Psoas muscle (tissue), 8 donors: ENCODE measurements around the gene LIX1L. TPM values are rescaled to one million over a fixed set of nuclear protein-coding genes. Genes with fewer than 3 reads are reported as not detected.

Source experiments
- ATAC-seq, 4 donors: fragments of 200-7000 bp; cut with Tn5 transposase; one replicate each; pipeline ENCODE4 v1.9.1; 2020; ENCODE audit warnings: moderate library complexity in 3 of 4, mild to moderate bottlenecking in 2 of 4
- DNase-seq, 2 donors: peaks; one replicate each; pipeline ENCODE4 v3.0.0-alpha.2; 2020
- H3K27ac ChIP-seq: fragments of 200-600 bp; one replicate; pipeline ENCODE4 v1.8.0; 2022
- H3K27me3 ChIP-seq, 3 donors: fragments of 200-600 bp in 1 of 3; one replicate each; pipeline versions ENCODE4 v1.6.1 to v1.8.0; 2013 to 2022; ENCODE audit warnings: low read length in 2 of 3, mild to moderate bottlenecking in 2 of 3, moderate library complexity in 1 of 3; ENCODE audit not compliant: insufficient read depth in 3 of 3
- H3K36me3 ChIP-seq, 2 donors: fragments of 200-600 bp in 1 of 2; one replicate each; pipeline versions ENCODE4 v1.6.1 to v1.8.0; 2013 to 2022; ENCODE audit warnings: low read depth in 1 of 2, mild to moderate bottlenecking in 1 of 2, moderate library complexity in 1 of 2; ENCODE audit not compliant: insufficient read depth in 1 of 2
- H3K4me1 ChIP-seq: fragments of 200-600 bp; one replicate; pipeline ENCODE4 v1.8.0; 2022
- H3K4me3 ChIP-seq: fragments of 200-600 bp; one replicate; pipeline ENCODE4 v1.8.0; 2022; ENCODE audit warnings: mild to moderate bottlenecking
- H3K9me3 ChIP-seq: fragments of 200-600 bp; one replicate; pipeline ENCODE4 v1.8.0; 2022
- WGBS, 3 donors: extraction: QIAGEN DNeasy Blood & Tissue Kit; methylation state at CpG; one replicate each; pipeline versions ENCODE4 v1.1.6 to v1.1.7; 2013; 5-methylcytosine and 5-hydroxymethylcytosine counted together
- intact Hi-C, 2 donors: fragments of 100-400 bp; cut with DNase I; formaldehyde crosslinking; loops; one replicate each; pipeline versions ENCODE4 v1.11.0 to v1.14.2; 2022
- polyA plus RNA-seq, 3 donors: library from polyadenylated mRNA; stranded (reverse); fragments of 200-250 nt; gene quantifications; one replicate each; pipeline ENCODE4 v1.2.3, GENCODE V29; 2013
- total RNA-seq, 4 donors: library from RNA; stranded (reverse); fragmentation: NEBNext Ultra II Directional in 2 of 4; extraction: Animal tissue kit (Norgen Biotek cat#: 25700) in 2 of 4; gene quantifications; one replicate each; pipeline versions ENCODE4 v1.2.1 to v1.2.4, GENCODE V29; 2021 to 2023
- TF ChIP-seq, protein P1 (sequence below): fragments of 200-600 bp; IDR thresholded peaks from one replicate; pipeline ENCODE4 v1.8.0; 2022; ENCODE audit warnings: antibody characterized with exemption
- donor health status: healthy with polysubstance abuse.
- donor health status: DM: no; HTN: no; CAD: no; lungs with moderate emphysema.
- donor health status: Bipolar disorder and iron deficiency.
- donor health status: healthy.
- donor health status: DM: yes; HTN: yes; CAD: no.
- donor health status: DM: no; HTN: no; CAD: no.
- donor health status: DM: no; HTN: no; CAD: no.
- donor health status: DM: yes; HTN: yes; CAD: no.

The LIX1L gene
- total and polyA plus RNA-seq, 7 donors: 14.6 to 59.7 (median 28.1) TPM

DNA sequence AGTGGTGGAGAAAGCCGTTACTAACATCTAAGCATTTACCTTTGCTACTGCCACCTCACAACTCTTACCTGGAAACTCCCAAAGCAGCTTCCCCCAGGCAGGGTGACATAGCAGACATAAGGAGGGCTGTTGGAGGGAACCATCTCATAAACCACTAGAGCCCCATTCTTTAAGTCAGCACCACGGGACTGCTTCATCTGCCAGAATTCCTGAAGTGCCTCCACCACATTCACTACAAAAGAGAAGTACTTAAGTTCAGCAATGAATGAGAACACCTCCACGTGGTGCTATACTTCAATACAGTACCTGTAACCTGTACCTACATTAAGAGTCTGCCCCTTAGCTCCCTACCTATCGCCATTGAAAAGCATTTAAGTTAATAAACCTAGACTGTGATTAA lies 10.3 kb downstream of the LIX1L start:
- TF ChIP-seq, protein P1, sequence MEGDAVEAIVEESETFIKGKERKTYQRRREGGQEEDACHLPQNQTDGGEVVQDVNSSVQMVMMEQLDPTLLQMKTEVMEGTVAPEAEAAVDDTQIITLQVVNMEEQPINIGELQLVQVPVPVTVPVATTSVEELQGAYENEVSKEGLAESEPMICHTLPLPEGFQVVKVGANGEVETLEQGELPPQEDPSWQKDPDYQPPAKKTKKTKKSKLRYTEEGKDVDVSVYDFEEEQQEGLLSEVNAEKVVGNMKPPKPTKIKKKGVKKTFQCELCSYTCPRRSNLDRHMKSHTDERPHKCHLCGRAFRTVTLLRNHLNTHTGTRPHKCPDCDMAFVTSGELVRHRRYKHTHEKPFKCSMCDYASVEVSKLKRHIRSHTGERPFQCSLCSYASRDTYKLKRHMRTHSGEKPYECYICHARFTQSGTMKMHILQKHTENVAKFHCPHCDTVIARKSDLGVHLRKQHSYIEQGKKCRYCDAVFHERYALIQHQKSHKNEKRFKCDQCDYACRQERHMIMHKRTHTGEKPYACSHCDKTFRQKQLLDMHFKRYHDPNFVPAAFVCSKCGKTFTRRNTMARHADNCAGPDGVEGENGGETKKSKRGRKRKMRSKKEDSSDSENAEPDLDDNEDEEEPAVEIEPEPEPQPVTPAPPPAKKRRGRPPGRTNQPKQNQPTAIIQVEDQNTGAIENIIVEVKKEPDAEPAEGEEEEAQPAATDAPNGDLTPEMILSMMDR: no peak
- Histone ChIP-seq H3K4me1 (peaks cover 53% of the 10 kb centered on the region), H3K27me3 (no peaks in the 10 kb centered on the region), H3K9me3 (no peaks in the 10 kb centered on the region), H3K36me3 (peaks cover 6 to 42% of the 10 kb centered on the region in 2 donors), H3K27ac (peak overlapping the region; percentile 89), H3K4me3 (no peak overlapping the region)
- DNase-seq (no peak), ATAC-seq (no peak)
- WGBS, 3 donors: 65 to 70% (median 70%) methylated on average over 4 of the region's 4 CpGs
- intact Hi-C loops: loop anchor here in 1 of 2 donors (5.0 kb wide), 1 partner anchor 55 kb away; no protein-coding TSS in a partner anchor

DNA sequence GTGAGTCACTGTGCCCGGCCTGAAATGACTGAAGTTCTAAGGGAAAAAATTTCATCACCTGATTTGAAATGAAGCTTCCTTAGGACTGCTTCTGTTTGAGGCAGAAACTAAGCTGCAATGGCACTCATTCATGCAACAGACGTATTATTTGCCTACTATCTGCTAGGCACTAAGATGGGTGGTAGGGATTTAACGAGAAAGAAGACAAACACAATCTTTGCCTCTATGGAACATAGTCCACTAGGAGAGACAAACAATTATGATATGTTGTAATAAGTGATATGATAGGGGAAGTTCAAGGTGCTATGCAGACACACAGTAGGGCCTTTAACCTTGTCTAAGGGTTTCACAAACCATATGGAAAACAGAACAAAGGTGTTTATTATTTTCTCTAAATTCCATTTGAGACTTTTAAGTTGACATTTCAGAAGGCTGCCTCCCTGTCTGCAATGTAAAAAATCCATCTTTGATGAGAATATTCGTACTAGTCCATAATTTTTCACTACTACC lies 11.3 kb downstream of the LIX1L start:
- WGBS, 3 donors: 90 to 97% (median 92%) methylated on average over 4 of the region's 4 CpGs
- H3K36me3 ChIP-seq: peaks cover 6 to 53% of the 10 kb centered on the region in 2 donors
- peak overlapping the region; percentile 19 for H3K27ac ChIP-seq

DNA sequence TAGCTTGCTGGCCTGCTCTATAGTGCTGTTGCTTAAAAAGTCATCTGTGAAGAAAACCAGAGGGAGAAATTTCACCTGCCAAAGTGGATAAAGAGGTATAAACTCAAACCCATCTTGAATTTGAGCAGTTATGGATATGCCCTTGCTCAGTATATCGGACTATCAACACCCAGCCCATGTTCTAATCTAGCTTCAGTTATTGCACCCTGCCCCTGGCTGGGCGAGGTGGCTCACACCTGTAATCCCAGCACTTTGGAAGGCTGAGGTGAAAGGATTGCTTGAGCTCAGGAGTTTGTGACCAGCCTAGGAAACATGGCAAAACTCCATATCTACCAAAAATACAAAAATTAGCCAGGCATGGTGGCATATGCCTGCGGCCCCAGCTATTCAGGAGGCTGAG lies 13.3 kb downstream of the LIX1L start:
- ATAC-seq (no peak), DNase-seq (no peak)
- no peaks in the 10 kb centered on the region for H3K27me3 ChIP-seq
- H3K4me3 ChIP-seq: no peak overlapping the region
- H3K9me3 ChIP-seq: no peaks in the 10 kb centered on the region
- H3K36me3 ChIP-seq: peaks cover 6 to 70% of the 10 kb centered on the region in 2 donors
- H3K27ac ChIP-seq: no peak overlapping the region
- intact Hi-C loops: no loop called here
- 81 to 93% (median 83%) methylated on average over 3 of the region's 3 CpGs for WGBS, 3 donors
- TF ChIP-seq, protein P1: no peak
- peaks cover 29% of the 10 kb centered on the region for H3K4me1 ChIP-seq

More for the DNA sequence above, 11.3 kb downstream of the LIX1L start:
- Histone ChIP-seq H3K27me3 (no peaks in the 10 kb centered on the region), H3K4me3 (no peak overlapping the region), H3K4me1 (peaks cover 43% of the 10 kb centered on the region), H3K9me3 (no peaks in the 10 kb centered on the region)
- TF ChIP-seq, protein P1: no peak
- DNase-seq (no peak), ATAC-seq (no peak)
- intact Hi-C loops: loop anchor here in 1 of 2 donors (5.0 kb wide), 1 partner anchor 56 kb away; no protein-coding TSS in a partner anchor

DNA sequence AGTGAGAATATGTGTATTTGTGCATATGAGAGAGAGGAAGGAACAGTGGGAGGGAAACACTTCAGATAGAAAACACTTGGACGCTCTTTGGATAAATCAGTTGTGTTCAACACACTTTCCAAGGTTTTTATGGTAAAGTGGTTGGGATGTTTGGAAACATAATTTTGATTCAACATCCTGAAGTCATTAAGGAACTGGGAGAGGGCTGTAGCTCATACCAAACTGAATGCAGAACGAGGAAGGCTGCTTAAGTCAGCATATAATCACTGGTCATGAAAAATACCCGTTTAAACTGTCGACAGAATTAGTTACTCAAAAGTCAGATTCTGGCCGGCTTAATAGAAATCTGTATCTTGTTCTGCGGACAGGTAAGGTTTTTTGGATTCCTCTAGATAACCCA lies 14.9 kb downstream of the LIX1L start:
- TF ChIP-seq, protein P1: no peak
- H3K27ac ChIP-seq: peak overlapping the region; percentile 19

DNA sequence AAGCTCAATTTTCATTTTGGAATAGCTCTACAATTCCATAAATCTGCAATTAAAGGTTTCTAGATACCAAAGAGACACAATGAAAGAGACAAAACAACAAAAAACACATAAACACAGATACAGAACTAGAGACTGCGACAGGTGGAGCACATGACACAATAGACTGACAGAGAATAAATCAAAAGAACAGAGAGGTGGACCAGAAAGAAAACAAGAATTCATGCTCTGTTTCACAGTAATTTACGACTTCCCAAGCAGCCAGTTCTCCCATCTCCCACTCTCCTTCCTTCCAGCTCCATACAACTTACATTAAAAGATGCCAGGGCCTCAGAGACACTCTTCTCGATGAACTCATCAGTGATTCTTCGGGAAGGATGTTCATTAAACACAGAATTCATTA lies 15.4 kb downstream of the LIX1L start:
- intact Hi-C loops: no loop called here
- H3K4me3 ChIP-seq: no peak overlapping the region
- H3K27ac ChIP-seq: peak overlapping the region; percentile 19
- WGBS, 3 donors: 83 to 88% (median 87%) methylated on average over 4 of the region's 4 CpGs
- H3K36me3 ChIP-seq: peaks cover 6 to 83% of the 10 kb centered on the region in 2 donors
- DNase-seq (no peak), ATAC-seq (no peak)
- H3K4me1 ChIP-seq: peaks cover 13% of the 10 kb centered on the region
- H3K27me3 ChIP-seq: no peaks in the 10 kb centered on the region
- H3K9me3 ChIP-seq: no peaks in the 10 kb centered on the region
- TF ChIP-seq, protein P1: no peak

More for the DNA sequence above, 14.9 kb downstream of the LIX1L start:
- no peak for DNase-seq
- H3K9me3 ChIP-seq: no peaks in the 10 kb centered on the region
- no peak for ATAC-seq
- intact Hi-C loops: no loop called here
- no peaks in the 10 kb centered on the region for H3K27me3 ChIP-seq
- WGBS, 3 donors: 81 to 85% (median 82%) methylated on average over 6 of the region's 6 CpGs
- peaks cover 13% of the 10 kb centered on the region for H3K4me1 ChIP-seq
- peaks cover 6 to 81% of the 10 kb centered on the region in 2 donors for H3K36me3 ChIP-seq
- no peak overlapping the region for H3K4me3 ChIP-seq
